Measurements from ENCODE around the gene BIK. TPM values are rescaled to one million over a fixed set of nuclear protein-coding genes. Genes with fewer than 3 reads are reported as not detected.
A peak's percentile ranks its signal among the peaks of the same experiment; 100 is the strongest.
"Not testable (repeated sequence)": the region's sequence is repeated elsewhere in the genome, so short reads cannot be mapped to it uniquely, and the experiment has no call there.

Gene BIK
- total RNA-seq, 1 experiment from 2014 or later = 6.9 TPM

DNA sequence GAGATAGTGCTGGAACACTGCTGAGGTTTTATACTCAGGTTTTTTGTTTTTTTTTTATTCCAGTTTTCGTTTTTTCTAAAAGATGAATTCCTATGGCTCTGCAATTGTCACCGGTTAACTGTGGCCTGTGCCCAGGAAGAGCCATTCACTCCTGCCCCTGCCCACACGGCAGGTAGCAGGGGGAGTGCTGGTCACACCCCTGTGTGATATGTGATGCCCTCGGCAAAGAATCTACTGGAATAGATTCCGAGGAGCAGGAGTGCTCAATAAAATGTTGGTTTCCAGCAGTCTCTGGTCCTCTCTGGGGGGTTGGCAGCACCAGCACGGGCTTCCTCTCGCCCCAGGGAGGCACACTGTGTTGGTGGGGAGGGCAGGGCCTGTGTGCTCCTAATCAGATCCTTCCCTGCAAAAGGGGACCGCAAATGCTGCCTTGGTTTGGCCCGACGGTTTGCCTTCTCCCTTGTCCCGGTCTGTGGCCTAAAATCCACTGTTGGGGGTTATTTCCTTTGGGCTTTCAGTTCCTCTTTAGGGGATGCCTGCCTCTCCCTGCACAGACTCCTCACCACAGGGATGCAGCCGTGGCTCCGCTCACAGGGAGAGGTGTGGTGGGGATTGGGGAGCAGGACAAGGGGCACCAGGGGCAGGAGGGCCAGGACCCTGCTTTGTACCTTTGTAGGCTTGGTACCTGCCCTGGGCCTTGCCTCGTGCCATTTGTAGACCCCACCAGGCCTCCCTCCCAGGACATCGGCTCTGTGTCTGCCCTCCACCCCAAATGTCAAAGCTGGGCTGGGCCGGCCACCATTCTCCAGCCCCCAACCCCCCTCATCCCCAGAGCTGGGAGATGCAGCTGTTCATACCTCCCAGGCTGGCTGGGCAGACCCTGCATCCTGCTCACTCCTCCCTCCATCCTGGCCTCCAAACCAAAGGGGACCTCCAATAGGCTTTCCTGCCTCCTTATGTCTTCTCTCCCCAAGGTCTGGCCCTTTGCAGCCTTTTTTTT is 19.2 kb downstream of the BIK start:
- in situ Hi-C loops (cut with HindIII; ENCODE audit: low sequenced_read_pairs) = no loop called here
- no peak for DNase-seq (ENCODE audit: low spot score)

DNA sequence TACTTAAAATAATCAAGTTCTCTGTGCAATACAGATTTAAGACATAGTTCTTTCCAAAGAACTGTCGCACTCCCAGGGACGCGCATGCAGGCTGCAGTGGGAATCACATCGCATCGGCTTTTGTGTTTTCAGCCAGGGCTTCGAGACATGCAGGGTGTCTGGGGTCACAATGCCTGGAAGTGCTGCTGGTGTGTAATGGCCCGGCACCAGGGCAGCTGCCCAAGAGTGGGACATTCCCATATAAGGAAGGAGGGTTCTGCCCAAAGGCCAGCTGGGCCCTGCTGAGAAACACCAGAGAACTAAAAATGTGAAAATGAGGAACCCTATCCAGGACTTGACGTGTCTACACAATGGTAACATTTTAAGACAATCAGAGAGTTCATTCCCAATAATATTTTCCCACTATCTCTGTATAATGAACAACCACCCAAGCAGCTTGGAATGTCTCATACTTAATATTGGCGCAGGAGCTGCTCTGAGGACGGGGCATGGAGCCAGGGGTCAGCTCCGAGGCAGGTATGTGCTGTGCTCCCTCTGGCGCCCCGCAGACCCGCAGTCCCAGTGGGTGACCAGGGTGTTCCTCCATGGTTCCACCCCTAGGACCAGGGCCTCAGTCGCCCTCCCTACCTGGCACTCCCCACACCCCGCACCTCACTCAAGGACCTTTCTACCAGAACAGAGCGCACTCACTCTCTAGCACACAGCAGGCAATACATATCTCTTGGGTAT is 21.4 kb downstream of the BIK start:
- in situ Hi-C loops (cut with HindIII; ENCODE audit: low sequenced_read_pairs) = no loop called here
- no peak for DNase-seq (ENCODE audit: low spot score)

GRCh38 chr22:43133401-43133800 is 22.9 kb downstream of the BIK start:
- DNase-seq (ENCODE audit: low spot score) = no peak
- in situ Hi-C loops (cut with HindIII; ENCODE audit: low sequenced_read_pairs) = no loop called here

DNA sequence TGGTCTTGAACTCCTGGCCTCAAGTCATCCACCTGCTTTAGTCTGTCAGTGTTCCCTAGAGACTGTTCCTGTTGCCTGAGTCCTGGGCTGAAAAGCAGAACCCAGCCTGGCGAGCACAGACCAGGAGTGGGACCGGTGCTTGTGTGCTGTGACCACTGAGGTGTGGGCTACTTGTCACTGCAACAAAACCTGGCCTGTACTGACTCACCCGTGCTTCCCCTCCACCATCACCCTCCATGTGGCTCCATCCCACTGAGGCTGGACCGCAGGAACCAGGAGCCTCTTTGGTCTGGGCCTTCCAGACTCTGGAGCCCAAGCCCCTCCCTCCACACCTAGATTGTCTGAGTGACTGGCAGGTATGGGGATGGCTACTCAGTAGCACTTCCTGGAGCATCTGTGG is 24.0 kb downstream of the BIK start:
- in situ Hi-C loops (cut with HindIII; ENCODE audit: low sequenced_read_pairs) = no loop called here
- DNase-seq (ENCODE audit: low spot score) = no peak

DNA sequence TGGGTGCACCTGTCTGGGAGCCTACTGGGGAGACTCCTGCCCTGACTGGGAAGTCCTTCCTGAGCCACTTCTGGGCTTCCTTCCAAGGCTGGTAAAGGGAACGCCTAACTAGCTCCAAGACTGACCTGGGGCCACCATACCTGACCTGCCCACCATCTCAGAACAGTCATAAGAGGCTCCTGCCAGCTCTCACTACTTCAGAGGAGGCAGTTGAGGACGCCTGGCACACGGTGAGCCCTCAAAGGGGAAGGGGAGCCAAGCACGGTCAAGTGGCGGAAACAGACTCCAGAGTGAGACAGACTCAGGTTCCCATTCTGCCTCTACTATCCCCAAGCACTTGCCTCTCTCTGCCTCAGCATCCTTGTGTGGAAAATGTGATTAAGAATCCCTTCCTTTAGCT is 25.0 kb downstream of the BIK start:
- DNase-seq (ENCODE audit: low spot score) = no peak
- in situ Hi-C loops (cut with HindIII; ENCODE audit: low sequenced_read_pairs) = no loop called here

DNA sequence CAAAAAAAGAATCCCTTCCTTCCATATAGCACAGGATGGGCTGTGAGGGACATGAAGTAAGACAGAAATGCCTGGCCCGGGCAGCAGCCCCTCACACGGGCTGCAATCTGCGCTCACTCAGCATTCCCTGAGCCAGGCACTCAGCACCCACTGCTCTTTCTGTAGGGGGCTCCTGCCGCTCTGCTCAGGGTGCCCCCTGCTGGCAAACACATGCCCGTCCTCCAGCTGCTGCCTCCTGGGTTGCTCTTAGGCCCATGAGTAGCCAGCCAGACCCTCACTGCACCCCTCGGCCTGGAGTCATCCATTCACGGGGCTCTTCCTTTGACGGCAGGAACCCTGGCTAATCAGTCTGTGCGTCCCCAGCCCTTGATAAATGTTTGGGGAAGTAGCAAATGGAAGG is 25.7 kb downstream of the BIK start:
- DNase-seq (ENCODE audit: low spot score) = no peak
- in situ Hi-C loops (cut with HindIII; ENCODE audit: low sequenced_read_pairs) = no loop called here

DNA sequence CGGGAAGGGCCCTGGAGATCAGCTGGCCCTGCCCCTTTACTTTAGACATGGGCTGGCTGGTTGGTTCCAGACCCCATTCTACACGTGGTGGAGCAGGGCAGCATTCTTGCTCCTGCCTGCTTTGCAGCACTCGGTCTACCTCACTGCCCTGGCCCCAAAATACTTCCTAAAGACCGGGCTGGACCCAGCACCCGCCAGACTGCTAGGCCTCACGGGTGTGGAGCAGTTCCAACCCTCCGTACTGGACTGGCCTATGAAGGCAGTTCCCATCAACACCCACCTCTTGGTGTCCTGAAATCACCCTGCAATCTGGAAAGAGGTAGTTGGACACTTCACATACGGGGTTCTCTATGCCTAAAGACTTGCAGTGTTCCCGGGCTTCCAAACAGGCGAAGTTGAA is 26.3 kb downstream of the BIK start:
- no peak for DNase-seq (ENCODE audit: low spot score)
- in situ Hi-C loops (cut with HindIII; ENCODE audit: low sequenced_read_pairs) = no loop called here

- DNase-seq (ENCODE audit: low spot score) = peak; percentile 74
- in situ Hi-C loops (cut with HindIII; ENCODE audit: low sequenced_read_pairs) = no loop called here
Measured at GRCh38 chr22:43142880-43143562, 32.5 kb downstream of the BIK start, which contains the start of gene MCAT. TSS of gene MCAT (minus strand) at chr22:43143398. CDS start at chr22:43143348, 50 bp downstream.

- in situ Hi-C loops (cut with HindIII; ENCODE audit: low sequenced_read_pairs) = no loop called here
- DNase-seq (ENCODE audit: low spot score) = no peak
Measured at GRCh38 chr22:43144949-43145348, 34.4 kb downstream of the BIK start.

DNA sequence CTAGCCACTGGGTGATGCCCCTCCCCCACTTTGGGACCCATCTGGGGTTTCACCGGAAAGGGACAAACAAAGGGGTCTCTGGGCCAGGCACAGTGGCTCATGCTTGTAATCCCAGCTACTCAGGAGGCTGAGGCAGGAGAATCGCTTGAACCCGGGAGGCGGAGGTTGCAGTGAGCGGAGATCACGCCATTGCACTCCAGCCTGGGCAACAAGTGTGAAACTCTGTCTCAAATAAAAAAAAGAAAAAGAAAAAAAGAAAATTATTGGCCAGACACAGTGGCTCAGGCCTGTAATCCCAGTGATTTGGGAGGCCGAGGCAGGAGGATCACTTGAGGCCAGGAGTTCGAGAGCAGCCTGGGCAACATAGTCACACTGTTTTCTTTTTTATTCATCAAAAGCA is 34.8 kb downstream of the BIK start:
- in situ Hi-C loops (cut with HindIII; ENCODE audit: low sequenced_read_pairs) = not testable (repeated sequence)

GRCh38 chr22:43146332-43146731 is 35.8 kb downstream of the BIK start:
- DNase-seq (ENCODE audit: low spot score); in situ Hi-C loops (cut with HindIII; ENCODE audit: low sequenced_read_pairs): not testable (repeated sequence)

More for the DNA sequence above, 34.8 kb downstream of the BIK start:
- not testable (repeated sequence) for DNase-seq (ENCODE audit: low spot score)

DNA sequence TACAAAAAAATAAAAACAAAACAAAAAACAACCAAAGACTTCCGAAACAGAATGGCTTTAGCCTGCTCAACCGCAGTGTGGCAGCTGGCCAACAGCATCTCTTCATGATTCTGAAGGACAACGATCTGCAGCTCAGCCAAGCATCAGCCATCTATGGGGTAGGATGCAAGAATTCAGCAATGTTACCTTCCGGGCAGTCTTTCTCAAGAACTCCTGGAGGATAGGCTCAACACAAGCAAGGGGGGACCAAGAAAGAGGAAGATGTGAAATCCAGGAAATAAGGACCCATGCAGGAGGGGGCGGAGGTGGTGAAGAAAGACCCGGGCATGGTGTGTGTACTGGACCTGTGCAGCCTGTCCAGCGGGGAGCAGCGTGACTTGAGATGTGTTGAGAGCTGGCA is 37.3 kb downstream of the BIK start:
- in situ Hi-C loops (cut with HindIII; ENCODE audit: low sequenced_read_pairs) = no loop called here
- no peak for DNase-seq (ENCODE audit: low spot score)

DNA sequence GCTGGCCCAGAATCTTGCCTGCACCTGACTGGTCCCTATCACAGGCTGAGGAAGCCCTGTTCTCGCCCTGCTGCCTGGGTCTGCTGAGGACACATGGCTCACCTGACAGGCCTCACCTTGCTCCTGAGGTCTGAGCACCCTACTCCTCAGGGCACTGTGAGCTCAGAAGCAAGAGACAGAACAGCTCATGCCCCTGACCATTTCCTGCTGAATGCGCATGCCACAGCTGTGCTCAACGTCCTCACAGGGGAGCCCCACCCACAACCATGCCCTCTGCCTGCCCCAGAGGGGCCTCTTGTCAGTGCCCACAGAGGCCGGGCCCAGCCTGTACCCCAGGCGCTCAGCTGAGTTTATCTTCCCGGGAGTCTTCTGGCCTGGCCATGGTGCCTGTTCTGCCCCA is 38.0 kb downstream of the BIK start:
- no peak for DNase-seq (ENCODE audit: low spot score)
- in situ Hi-C loops (cut with HindIII; ENCODE audit: low sequenced_read_pairs) = no loop called here

DNA sequence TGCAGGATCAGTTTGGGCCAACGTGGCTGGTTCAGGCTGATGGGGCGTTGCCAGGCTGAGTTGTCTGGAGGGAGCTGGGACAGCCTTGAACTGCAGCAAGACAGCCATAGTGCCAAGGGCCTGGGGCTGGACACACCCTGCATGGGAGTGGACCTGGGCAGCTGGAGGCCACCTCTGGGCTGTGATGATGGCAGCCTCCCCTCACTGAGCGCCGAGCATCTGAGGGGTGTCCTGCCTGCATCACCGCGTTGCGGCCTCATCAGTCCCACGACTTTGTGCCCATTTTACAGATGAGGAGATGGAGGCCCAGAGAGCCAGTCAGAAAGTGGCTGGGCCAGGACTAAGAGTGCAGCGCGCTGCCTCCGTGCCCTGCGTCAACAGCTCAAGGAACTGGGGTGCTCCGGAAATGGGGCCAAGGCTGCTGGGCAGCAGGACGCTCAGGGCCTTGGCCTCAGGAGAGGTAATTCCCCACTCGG is 40.2 kb downstream of the BIK start:
- in situ Hi-C loops (cut with HindIII; ENCODE audit: low sequenced_read_pairs) = no loop called here
- DNase-seq (ENCODE audit: low spot score) = no peak

DNA sequence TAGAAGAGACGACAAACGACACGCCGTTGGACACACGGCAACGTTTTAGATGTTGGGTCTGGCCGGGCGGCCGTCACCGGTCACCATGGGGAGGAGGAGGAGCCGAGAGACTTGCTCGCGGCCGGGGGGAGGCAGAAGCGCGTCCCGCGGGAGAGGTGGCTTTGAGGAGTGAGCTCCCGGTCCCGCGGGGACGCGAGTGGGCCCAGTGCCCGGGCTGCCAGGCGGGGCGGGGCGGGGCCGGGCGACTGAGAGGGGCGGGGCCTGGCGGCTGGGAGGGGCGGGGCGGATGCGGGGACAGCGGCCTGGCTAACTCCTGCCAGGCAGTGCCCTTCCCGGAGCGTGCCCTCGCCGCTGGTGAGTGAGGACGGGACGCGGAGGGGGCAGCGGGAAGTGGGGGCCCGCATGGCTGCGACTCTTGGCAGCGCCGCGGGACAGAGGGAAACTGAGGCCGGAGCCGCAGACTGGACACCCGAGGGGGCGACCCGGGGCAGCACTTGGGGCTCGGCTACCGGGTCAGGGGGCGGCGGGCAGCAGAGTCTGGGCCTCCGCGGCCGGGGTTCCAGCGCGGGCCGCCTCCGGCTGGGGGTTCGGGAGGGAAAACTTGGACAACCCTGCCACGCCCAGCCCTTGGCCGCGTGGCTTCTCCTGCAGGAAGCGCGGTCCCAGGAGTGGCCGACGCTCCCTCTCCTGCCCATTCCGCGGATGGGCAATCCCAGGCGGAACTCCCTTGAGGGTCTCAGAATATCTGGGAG is 40.9 kb downstream of the BIK start, which contains the start of gene TSPO:
TSS of gene TSPO (plus strand) at position 309 of the 752 bp plus-strand sequence. CDS start 7,680 bp downstream, outside the sequence.
- in situ Hi-C loops (cut with HindIII; ENCODE audit: low sequenced_read_pairs) = no loop called here
- DNase-seq (ENCODE audit: low spot score) = no peak

- no peak for DNase-seq (ENCODE audit: low spot score)
- in situ Hi-C loops (cut with HindIII; ENCODE audit: low sequenced_read_pairs) = no loop called here
Measured at GRCh38 chr22:43152003-43152356, 41.4 kb downstream of the BIK start.

- no peak for DNase-seq (ENCODE audit: low spot score)
- in situ Hi-C loops (cut with HindIII; ENCODE audit: low sequenced_read_pairs) = no loop called here
Measured at GRCh38 chr22:43152357-43153071, 42.0 kb downstream of the BIK start.

DNA sequence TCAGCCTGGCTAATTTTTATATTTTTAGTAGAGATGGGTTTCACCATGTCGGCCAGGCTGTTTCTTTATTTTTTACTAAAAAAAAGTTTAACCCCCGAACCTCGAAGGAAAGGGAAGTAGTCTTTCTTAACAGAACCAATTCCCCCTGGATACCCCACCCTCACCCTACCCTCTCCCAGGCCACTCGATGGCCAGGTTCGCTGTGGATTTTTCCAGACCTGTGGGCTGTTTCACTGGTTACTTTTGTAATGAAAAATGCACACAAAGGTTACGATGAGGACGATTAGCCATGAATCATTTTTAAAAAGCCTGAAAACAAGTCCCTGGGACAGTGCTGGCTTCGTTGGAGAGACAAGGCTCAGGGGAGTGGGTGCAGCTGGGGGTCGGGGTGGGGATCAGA is 43.3 kb downstream of the BIK start:
- no peak for DNase-seq (ENCODE audit: low spot score)
- in situ Hi-C loops (cut with HindIII; ENCODE audit: low sequenced_read_pairs) = no loop called here
